Measurements from ENCODE around the gene TNFRSF19. TPM values are rescaled to one million over a fixed set of nuclear protein-coding genes. Genes with fewer than 3 reads are reported as not detected.

The TNFRSF19 gene
- total RNA-seq, 1 donor from 2014 or later = not detected

GRCh38 chr13:23600534-23600933 lies 30.3 kb downstream of the TNFRSF19 start:
- no peak overlapping the region for H3K27ac Mint-ChIP-seq
- no peaks in the 10 kb centered on the region for H3K9me3 Mint-ChIP-seq
- H3K27me3 Mint-ChIP-seq = peaks cover 64% of the 10 kb centered on the region
- intact Hi-C loops (cut with micrococcal nuclease) = no loop called here
- no peak for DNase-seq
- H3K4me1 Mint-ChIP-seq = no peaks in the 10 kb centered on the region
- H3K4me3 Mint-ChIP-seq = no peak overlapping the region
- no peaks in the 10 kb centered on the region for H3K36me3 Mint-ChIP-seq (ENCODE audit: low read depth)

GRCh38 chr13:23605831-23606230 lies 35.6 kb downstream of the TNFRSF19 start:
- H3K9me3 Mint-ChIP-seq = no peaks in the 10 kb centered on the region
- peaks cover 49% of the 10 kb centered on the region for H3K27me3 Mint-ChIP-seq
- DNase-seq = no peak
- H3K27ac Mint-ChIP-seq = no peak overlapping the region
- H3K4me1 Mint-ChIP-seq = peaks cover 11% of the 10 kb centered on the region
- intact Hi-C loops (cut with micrococcal nuclease) = no loop called here
- no peak overlapping the region for H3K4me3 Mint-ChIP-seq
- no peaks in the 10 kb centered on the region for H3K36me3 Mint-ChIP-seq (ENCODE audit: low read depth)

- H3K4me3 Mint-ChIP-seq = no peak overlapping the region
- intact Hi-C loops (cut with micrococcal nuclease) = no loop called here
- no peaks in the 10 kb centered on the region for H3K36me3 Mint-ChIP-seq (ENCODE audit: low read depth)
- no peaks in the 10 kb centered on the region for H3K9me3 Mint-ChIP-seq
- peaks cover 43% of the 10 kb centered on the region for H3K27me3 Mint-ChIP-seq
- DNase-seq = no peak
- H3K4me1 Mint-ChIP-seq = peaks cover 13% of the 10 kb centered on the region
- H3K27ac Mint-ChIP-seq = no peak overlapping the region
Observed at GRCh38 chr13:23608138-23608537, 37.9 kb downstream of the TNFRSF19 start.

GRCh38 chr13:23608701-23609413 lies 38.6 kb downstream of the TNFRSF19 start:
- peaks cover 43% of the 10 kb centered on the region for H3K27me3 Mint-ChIP-seq
- no peak for DNase-seq
- intact Hi-C loops (cut with micrococcal nuclease) = no loop called here
- peak overlapping the region; percentile 39 for H3K4me3 Mint-ChIP-seq
- H3K27ac Mint-ChIP-seq = no peak overlapping the region
- H3K9me3 Mint-ChIP-seq = no peaks in the 10 kb centered on the region
- H3K4me1 Mint-ChIP-seq = peaks cover 13% of the 10 kb centered on the region
- no peaks in the 10 kb centered on the region for H3K36me3 Mint-ChIP-seq (ENCODE audit: low read depth)

- intact Hi-C loops (cut with micrococcal nuclease) = no loop called here
- H3K27me3 Mint-ChIP-seq = peaks cover 43% of the 10 kb centered on the region
- no peaks in the 10 kb centered on the region for H3K36me3 Mint-ChIP-seq (ENCODE audit: low read depth)
- peak overlapping the region; percentile 39 for H3K4me3 Mint-ChIP-seq
- DNase-seq = no peak
- H3K4me1 Mint-ChIP-seq = peaks cover 13% of the 10 kb centered on the region
- H3K9me3 Mint-ChIP-seq = no peaks in the 10 kb centered on the region
- H3K27ac Mint-ChIP-seq = no peak overlapping the region
Observed at GRCh38 chr13:23609414-23609760, 39.2 kb downstream of the TNFRSF19 start.

GRCh38 chr13:23609874-23610576 lies 39.8 kb downstream of the TNFRSF19 start:
- Mint-ChIP-seq H3K27ac (no peak overlapping the region), H3K4me1 (peaks cover 13% of the 10 kb centered on the region), H3K9me3 (no peaks in the 10 kb centered on the region), H3K4me3 (peak overlapping the region; percentile 39), H3K27me3 (peaks cover 38% of the 10 kb centered on the region), H3K36me3 (ENCODE audit: low read depth) (no peaks in the 10 kb centered on the region)
- intact Hi-C loops (cut with micrococcal nuclease) = no loop called here
- no peak for DNase-seq

GRCh38 chr13:23610966-23611491 lies 40.8 kb downstream of the TNFRSF19 start:
- H3K9me3 Mint-ChIP-seq = no peaks in the 10 kb centered on the region
- peaks cover 31% of the 10 kb centered on the region for H3K27me3 Mint-ChIP-seq
- peaks cover 13% of the 10 kb centered on the region for H3K4me1 Mint-ChIP-seq
- intact Hi-C loops (cut with micrococcal nuclease) = no loop called here
- H3K27ac Mint-ChIP-seq = no peak overlapping the region
- DNase-seq = no peak
- H3K36me3 Mint-ChIP-seq (ENCODE audit: low read depth) = no peaks in the 10 kb centered on the region
- H3K4me3 Mint-ChIP-seq = no peak overlapping the region

GRCh38 chr13:23612182-23612581 lies 42.0 kb downstream of the TNFRSF19 start:
- Mint-ChIP-seq H3K4me3 (no peak overlapping the region), H3K9me3 (no peaks in the 10 kb centered on the region), H3K27ac (no peak overlapping the region), H3K27me3 (peaks cover 33% of the 10 kb centered on the region), H3K36me3 (ENCODE audit: low read depth) (no peaks in the 10 kb centered on the region), H3K4me1 (peaks cover 13% of the 10 kb centered on the region)
- no peak for DNase-seq
- intact Hi-C loops (cut with micrococcal nuclease) = no loop called here

- H3K36me3 Mint-ChIP-seq (ENCODE audit: low read depth) = no peaks in the 10 kb centered on the region
- H3K4me3 Mint-ChIP-seq = no peak overlapping the region
- peaks cover 36% of the 10 kb centered on the region for H3K27me3 Mint-ChIP-seq
- intact Hi-C loops (cut with micrococcal nuclease) = no loop called here
- no peak overlapping the region for H3K27ac Mint-ChIP-seq
- peaks cover 13% of the 10 kb centered on the region for H3K4me1 Mint-ChIP-seq
- no peak for DNase-seq
- H3K9me3 Mint-ChIP-seq = no peaks in the 10 kb centered on the region
Observed at GRCh38 chr13:23612731-23613130, 42.5 kb downstream of the TNFRSF19 start.

- no peak for DNase-seq
- H3K4me3 Mint-ChIP-seq = no peak overlapping the region
- no peaks in the 10 kb centered on the region for H3K36me3 Mint-ChIP-seq (ENCODE audit: low read depth)
- H3K27ac Mint-ChIP-seq = no peak overlapping the region
- H3K9me3 Mint-ChIP-seq = no peaks in the 10 kb centered on the region
- peaks cover 13% of the 10 kb centered on the region for H3K4me1 Mint-ChIP-seq
- intact Hi-C loops (cut with micrococcal nuclease) = no loop called here
- peaks cover 31% of the 10 kb centered on the region for H3K27me3 Mint-ChIP-seq
Observed at GRCh38 chr13:23613596-23613995, 43.4 kb downstream of the TNFRSF19 start.

GRCh38 chr13:23615395-23616081 lies 45.3 kb downstream of the TNFRSF19 start:
- Mint-ChIP-seq H3K27me3 (peaks cover 28% of the 10 kb centered on the region), H3K36me3 (ENCODE audit: low read depth) (no peaks in the 10 kb centered on the region), H3K27ac (no peak overlapping the region), H3K4me1 (peaks cover 1% of the 10 kb centered on the region), H3K4me3 (no peak overlapping the region), H3K9me3 (no peaks in the 10 kb centered on the region)
- intact Hi-C loops (cut with micrococcal nuclease) = no loop called here
- no peak for DNase-seq

- no peak for DNase-seq
- Mint-ChIP-seq H3K9me3 (no peaks in the 10 kb centered on the region), H3K4me3 (no peak overlapping the region), H3K27ac (no peak overlapping the region), H3K4me1 (no peaks in the 10 kb centered on the region), H3K36me3 (ENCODE audit: low read depth) (no peaks in the 10 kb centered on the region), H3K27me3 (peaks cover 25% of the 10 kb centered on the region)
- intact Hi-C loops (cut with micrococcal nuclease) = no loop called here
Observed at GRCh38 chr13:23616228-23616627, 46.0 kb downstream of the TNFRSF19 start.

- intact Hi-C loops (cut with micrococcal nuclease) = no loop called here
- Mint-ChIP-seq H3K4me1 (no peaks in the 10 kb centered on the region), H3K9me3 (no peaks in the 10 kb centered on the region), H3K27me3 (peaks cover 21% of the 10 kb centered on the region), H3K36me3 (ENCODE audit: low read depth) (no peaks in the 10 kb centered on the region), H3K4me3 (no peak overlapping the region), H3K27ac (no peak overlapping the region)
- DNase-seq = no peak
Observed at GRCh38 chr13:23617551-23618024, 47.4 kb downstream of the TNFRSF19 start.

- Mint-ChIP-seq H3K9me3 (no peaks in the 10 kb centered on the region), H3K4me1 (no peaks in the 10 kb centered on the region), H3K27me3 (peaks cover 20% of the 10 kb centered on the region), H3K36me3 (ENCODE audit: low read depth) (no peaks in the 10 kb centered on the region), H3K27ac (no peak overlapping the region), H3K4me3 (no peak overlapping the region)
- intact Hi-C loops (cut with micrococcal nuclease) = no loop called here
- DNase-seq = no peak
Observed at GRCh38 chr13:23618341-23618740, 48.1 kb downstream of the TNFRSF19 start.
